Measurements from ENCODE around the gene SEMA4C.
"Not testable (repeated sequence)": the region's sequence is repeated elsewhere in the genome, so short reads cannot be mapped to it uniquely, and the experiment has no call there.

The SEMA4C gene

DNA sequence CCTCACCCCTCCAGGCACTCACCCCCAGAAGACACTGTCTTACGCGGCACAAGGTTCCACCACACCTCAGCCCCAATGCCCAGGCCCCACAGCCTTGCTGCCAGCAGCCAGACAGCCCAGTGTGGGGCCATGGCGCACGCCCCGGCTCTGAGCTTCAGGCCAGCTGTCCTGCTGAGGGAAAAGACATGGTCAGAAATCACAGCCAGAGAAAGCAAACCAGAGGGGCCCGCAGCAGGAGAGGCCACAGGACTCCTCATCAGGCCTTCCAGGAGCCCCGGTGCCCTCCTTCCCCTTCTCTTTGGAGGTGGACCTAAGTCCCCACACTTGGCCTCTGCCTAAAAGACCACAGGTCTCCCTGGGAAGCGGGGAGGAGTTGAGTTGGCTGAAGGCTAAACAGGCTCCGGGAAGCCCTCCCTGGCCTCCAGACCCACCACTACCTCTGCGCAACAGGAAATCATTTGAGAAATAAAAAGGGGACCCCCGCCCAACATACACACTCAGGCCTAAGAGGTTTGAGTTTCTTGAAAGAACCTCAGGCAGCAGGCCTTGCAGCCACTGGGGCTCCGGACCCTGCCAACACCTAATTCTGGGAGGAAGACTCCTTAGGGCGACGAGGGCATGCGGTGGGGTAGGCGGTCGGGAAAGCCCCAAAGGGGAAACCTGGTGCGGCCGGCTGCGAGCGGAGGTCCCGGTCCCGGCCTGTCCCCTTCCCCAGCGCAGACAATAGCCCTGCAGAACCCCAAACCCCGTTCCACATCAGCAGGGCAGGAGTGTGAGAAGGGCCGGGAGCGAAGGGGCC, 1.9 kb downstream of the SEMA4C start:
- peak overlapping the region; percentile 90 for H3K4me3 ChIP-seq (ENCODE audit: low read length)
- peaks cover 10% of the 10 kb centered on the region for H3K27me3 ChIP-seq (ENCODE audit: insufficient read depth, low read length)
- H3K27ac ChIP-seq (ENCODE audit: low read length) = peak overlapping the region; percentile 85
- H3K9me3 ChIP-seq (ENCODE audit: insufficient read depth, low read depth, low read length) = no peaks in the 10 kb centered on the region
- peaks cover 8% of the 10 kb centered on the region for H3K4me1 ChIP-seq (ENCODE audit: insufficient read depth, low read length)
- H3K36me3 ChIP-seq (ENCODE audit: insufficient read depth, low read depth, low read length) = peaks cover 48% of the 10 kb centered on the region
- peak overlapping the region; percentile 98 for H3K9ac ChIP-seq (ENCODE audit: low read depth, low read length)

DNA sequence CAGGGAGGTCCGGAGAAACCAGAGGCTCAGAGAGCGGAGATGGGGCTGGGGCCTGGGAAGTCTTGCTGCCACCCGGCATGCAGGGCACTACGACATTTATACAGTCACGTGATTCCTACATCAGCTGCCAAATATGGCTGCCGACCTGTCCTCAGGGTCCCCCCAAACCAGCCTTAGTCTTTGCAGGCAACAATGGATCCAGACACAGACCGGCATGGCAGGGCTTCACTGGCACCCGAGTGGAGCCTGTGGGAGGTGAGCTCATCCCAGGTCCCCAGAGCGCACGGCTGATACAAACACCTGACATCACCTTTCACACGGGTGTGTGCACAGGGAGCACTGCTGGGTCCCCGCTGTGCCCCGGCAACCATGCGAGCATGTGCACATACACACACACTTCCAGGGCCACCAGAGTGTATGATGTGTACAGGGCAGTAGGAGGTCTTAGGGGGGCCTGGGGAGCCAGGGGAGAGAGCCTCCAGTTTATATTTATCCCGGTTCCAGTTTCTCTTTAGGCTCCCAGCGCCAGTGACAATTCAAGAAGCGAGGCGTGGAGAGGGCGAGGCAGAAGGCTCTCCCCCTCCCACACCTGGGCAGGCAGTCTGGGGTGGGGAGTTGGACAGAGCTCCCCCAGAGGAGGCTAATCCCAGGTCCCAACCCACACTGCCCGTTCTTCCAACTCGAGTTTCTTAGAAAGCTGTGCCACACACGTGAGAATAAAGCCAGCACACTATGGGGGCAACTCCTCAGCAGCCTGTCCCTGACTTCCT, 2.7 kb downstream of the SEMA4C start:
- peaks cover 52% of the 10 kb centered on the region for H3K36me3 ChIP-seq (ENCODE audit: insufficient read depth, low read depth, low read length)
- H3K4me1 ChIP-seq (ENCODE audit: insufficient read depth, low read length) = peaks cover 8% of the 10 kb centered on the region
- peaks cover 10% of the 10 kb centered on the region for H3K27me3 ChIP-seq (ENCODE audit: insufficient read depth, low read length)
- H3K9ac ChIP-seq (ENCODE audit: low read depth, low read length) = peak overlapping the region; percentile 98; the same call in 1 of the 2 replicates
- peak overlapping the region; percentile 90 for H3K4me3 ChIP-seq (ENCODE audit: low read length)
- H3K27ac ChIP-seq (ENCODE audit: low read length) = no peak overlapping the region
- no peaks in the 10 kb centered on the region for H3K9me3 ChIP-seq (ENCODE audit: insufficient read depth, low read depth, low read length)

DNA sequence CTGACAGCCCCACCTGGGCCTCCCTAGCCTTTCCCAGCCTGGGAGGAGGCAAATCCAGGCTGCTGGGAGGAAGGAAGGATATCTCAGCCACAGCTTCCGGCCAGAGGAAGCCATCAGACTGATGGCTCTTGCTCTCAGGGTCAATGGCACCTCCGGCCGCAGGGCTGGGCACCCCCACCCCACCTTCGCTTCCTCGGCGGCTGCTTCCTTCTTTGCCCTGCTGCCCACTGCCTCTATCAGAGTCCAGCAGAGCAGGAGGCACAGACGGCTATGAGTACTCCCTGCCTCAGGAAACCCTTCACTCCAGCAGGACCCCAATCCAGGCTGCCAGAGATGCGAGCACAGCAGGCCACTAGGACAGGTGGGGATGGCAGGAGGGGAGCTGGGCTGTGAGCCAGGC, 3.3 kb downstream of the SEMA4C start:
- Histone ChIP-seq H3K4me3 (ENCODE audit: low read length) (no peak overlapping the region), H3K27me3 (ENCODE audit: insufficient read depth, low read length) (peaks cover 10% of the 10 kb centered on the region), H3K27ac (ENCODE audit: low read length) (no peak overlapping the region), H3K9me3 (ENCODE audit: insufficient read depth, low read depth, low read length) (no peaks in the 10 kb centered on the region), H3K4me1 (ENCODE audit: insufficient read depth, low read length) (peaks cover 8% of the 10 kb centered on the region), H3K36me3 (ENCODE audit: insufficient read depth, low read depth, low read length) (peaks cover 58% of the 10 kb centered on the region), H3K9ac (ENCODE audit: low read depth, low read length) (no peak overlapping the region)

DNA sequence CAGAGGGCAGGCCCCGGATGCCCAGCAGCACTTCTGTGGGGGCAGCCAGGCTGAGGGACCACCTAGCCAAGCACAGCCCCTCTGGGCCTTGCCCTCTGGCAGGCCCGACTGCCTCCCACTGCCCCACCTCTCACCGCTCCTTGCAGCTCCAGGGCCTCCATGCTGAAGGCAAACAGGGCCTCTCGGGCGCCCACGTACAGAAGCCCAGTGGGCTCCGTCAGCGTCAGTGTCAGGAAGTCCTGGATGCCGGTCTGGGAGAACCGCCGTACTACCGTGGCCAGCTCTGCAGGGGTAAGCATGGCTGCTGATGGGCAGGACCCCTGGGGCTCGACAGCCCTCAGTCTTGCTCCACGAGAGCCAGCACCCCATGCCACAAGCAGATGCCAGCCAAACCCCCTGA, 3.7 kb downstream of the SEMA4C start:
- H3K9me3 ChIP-seq (ENCODE audit: insufficient read depth, low read depth, low read length) = no peaks in the 10 kb centered on the region
- H3K4me1 ChIP-seq (ENCODE audit: insufficient read depth, low read length) = peaks cover 8% of the 10 kb centered on the region
- peaks cover 9% of the 10 kb centered on the region for H3K27me3 ChIP-seq (ENCODE audit: insufficient read depth, low read length)
- H3K9ac ChIP-seq (ENCODE audit: low read depth, low read length) = no peak overlapping the region
- no peak overlapping the region for H3K27ac ChIP-seq (ENCODE audit: low read length)
- no peak overlapping the region for H3K4me3 ChIP-seq (ENCODE audit: low read length)
- peaks cover 62% of the 10 kb centered on the region for H3K36me3 ChIP-seq (ENCODE audit: insufficient read depth, low read depth, low read length)

GRCh38 chr2:96865654-96866053, 4.2 kb downstream of the SEMA4C start:
- H3K4me3 ChIP-seq (ENCODE audit: low read length) = no peak overlapping the region
- peaks cover 6% of the 10 kb centered on the region for H3K4me1 ChIP-seq (ENCODE audit: insufficient read depth, low read length)
- peaks cover 67% of the 10 kb centered on the region for H3K36me3 ChIP-seq (ENCODE audit: insufficient read depth, low read depth, low read length)
- H3K27ac ChIP-seq (ENCODE audit: low read length) = no peak overlapping the region
- H3K9me3 ChIP-seq (ENCODE audit: insufficient read depth, low read depth, low read length) = no peaks in the 10 kb centered on the region
- H3K27me3 ChIP-seq (ENCODE audit: insufficient read depth, low read length) = peaks cover 4% of the 10 kb centered on the region
- H3K9ac ChIP-seq (ENCODE audit: low read depth, low read length) = no peak overlapping the region

DNA sequence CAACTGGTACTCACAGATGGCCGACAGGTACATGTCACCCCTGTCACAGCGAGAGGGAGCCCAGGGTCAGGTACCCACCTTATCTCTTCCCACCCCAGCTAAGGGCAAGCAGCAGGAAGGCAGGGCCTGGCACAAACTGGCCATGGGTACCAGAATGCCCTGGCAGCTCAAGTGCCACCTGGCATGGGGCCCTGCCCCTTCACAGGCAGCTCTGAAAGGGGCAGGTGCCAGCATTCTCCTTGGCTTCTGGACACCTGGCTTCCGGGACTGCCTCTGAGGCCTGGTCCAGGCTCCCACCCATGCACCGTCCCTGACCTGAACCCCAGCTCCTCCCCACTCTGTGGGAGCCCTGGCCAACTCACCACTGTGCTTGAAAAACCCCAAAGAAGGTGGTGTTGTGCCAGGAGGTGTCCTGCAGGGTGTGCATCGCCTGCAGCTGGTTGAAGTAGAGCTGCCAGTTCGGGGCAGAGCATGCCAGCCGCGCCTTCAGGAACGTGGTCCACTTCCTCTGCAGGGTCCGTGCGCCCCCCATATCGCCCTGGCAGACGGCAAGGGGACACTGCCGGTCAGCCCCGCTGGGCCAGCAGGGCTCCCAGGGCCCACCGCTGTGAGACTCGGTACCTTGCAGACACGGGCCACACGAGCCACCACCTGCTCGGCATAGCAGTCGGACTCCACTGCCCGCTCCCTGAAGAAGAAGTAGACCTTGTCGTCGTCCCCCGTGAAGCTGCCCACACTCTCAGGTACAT, 5.4 kb downstream of the SEMA4C start:
- peaks cover 4% of the 10 kb centered on the region for H3K4me1 ChIP-seq (ENCODE audit: insufficient read depth, low read length)
- H3K27me3 ChIP-seq (ENCODE audit: insufficient read depth, low read length) = no peaks in the 10 kb centered on the region
- H3K4me3 ChIP-seq (ENCODE audit: low read length) = no peak overlapping the region
- no peak overlapping the region for H3K9ac ChIP-seq (ENCODE audit: low read depth, low read length)
- H3K27ac ChIP-seq (ENCODE audit: low read length) = no peak overlapping the region
- no peaks in the 10 kb centered on the region for H3K9me3 ChIP-seq (ENCODE audit: insufficient read depth, low read depth, low read length)
- peaks cover 74% of the 10 kb centered on the region for H3K36me3 ChIP-seq (ENCODE audit: insufficient read depth, low read depth, low read length)

DNA sequence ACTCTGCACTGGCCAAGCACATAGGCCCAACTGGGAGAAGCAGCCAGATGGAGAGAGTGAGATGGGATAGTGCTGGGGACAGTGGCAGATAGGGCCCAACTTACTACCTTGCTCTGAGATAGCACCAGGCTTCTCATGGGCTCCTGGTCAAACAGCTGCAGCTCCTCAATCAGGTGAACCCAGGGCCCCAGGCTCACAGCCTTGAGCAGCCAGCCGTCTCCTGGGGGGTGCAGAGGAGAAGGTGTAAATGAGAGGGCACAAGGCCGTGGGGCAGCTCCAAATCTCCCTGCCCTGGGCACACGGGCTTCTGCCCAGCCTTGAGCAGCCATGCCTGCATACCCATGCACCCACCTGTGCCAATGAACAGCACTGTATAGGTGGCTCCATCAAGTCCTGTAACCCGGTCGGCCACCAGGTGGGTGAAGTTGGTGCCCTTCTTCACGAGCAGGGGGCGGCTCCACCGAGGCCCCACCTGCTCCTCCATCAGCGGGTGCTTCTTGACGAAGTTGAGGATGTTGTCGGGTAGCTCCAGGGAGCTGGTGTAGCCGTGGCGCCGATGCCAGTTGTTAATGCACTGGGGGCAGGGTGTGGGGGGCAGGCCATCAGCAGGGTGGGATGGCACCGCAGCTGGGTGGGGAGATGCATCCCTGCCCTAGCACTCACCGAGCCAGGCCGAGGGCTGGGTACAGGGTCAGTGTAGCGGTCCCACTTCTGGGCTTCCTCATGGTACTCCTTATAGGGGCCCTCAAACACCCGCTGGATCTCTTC, 6.1 kb downstream of the SEMA4C start:
- peaks cover 4% of the 10 kb centered on the region for H3K4me1 ChIP-seq (ENCODE audit: insufficient read depth, low read length)
- H3K27ac ChIP-seq (ENCODE audit: low read length) = no peak overlapping the region
- H3K9ac ChIP-seq (ENCODE audit: low read depth, low read length) = no peak overlapping the region
- no peaks in the 10 kb centered on the region for H3K9me3 ChIP-seq (ENCODE audit: insufficient read depth, low read depth, low read length)
- no peaks in the 10 kb centered on the region for H3K27me3 ChIP-seq (ENCODE audit: insufficient read depth, low read length)
- no peak overlapping the region for H3K4me3 ChIP-seq (ENCODE audit: low read length)
- H3K36me3 ChIP-seq (ENCODE audit: insufficient read depth, low read depth, low read length) = peaks cover 74% of the 10 kb centered on the region

- H3K27me3 ChIP-seq (ENCODE audit: insufficient read depth, low read length); H3K9me3 ChIP-seq (ENCODE audit: insufficient read depth, low read depth, low read length); H3K9ac ChIP-seq (ENCODE audit: low read depth, low read length); H3K27ac ChIP-seq (ENCODE audit: low read length); H3K4me3 ChIP-seq (ENCODE audit: low read length); H3K4me1 ChIP-seq (ENCODE audit: insufficient read depth, low read length): not testable (repeated sequence)
- peaks cover 74% of the 10 kb centered on the region for H3K36me3 ChIP-seq (ENCODE audit: insufficient read depth, low read depth, low read length)
These were observed 6.8 kb downstream of the SEMA4C start for GRCh38 chr2:96863056-96863455.

- no peaks in the 10 kb centered on the region for H3K9me3 ChIP-seq (ENCODE audit: insufficient read depth, low read depth, low read length)
- no peak overlapping the region for H3K27ac ChIP-seq (ENCODE audit: low read length)
- H3K4me1 ChIP-seq (ENCODE audit: insufficient read depth, low read length) = peaks cover 7% of the 10 kb centered on the region
- H3K4me3 ChIP-seq (ENCODE audit: low read length) = no peak overlapping the region
- no peak overlapping the region for H3K9ac ChIP-seq (ENCODE audit: low read depth, low read length)
- no peaks in the 10 kb centered on the region for H3K27me3 ChIP-seq (ENCODE audit: insufficient read depth, low read length)
- peaks cover 58% of the 10 kb centered on the region for H3K36me3 ChIP-seq (ENCODE audit: insufficient read depth, low read depth, low read length)
These were observed 8.8 kb downstream of the SEMA4C start for GRCh38 chr2:96861074-96861473.

- Histone ChIP-seq H3K27ac (ENCODE audit: low read length) (no peak overlapping the region), H3K4me1 (ENCODE audit: insufficient read depth, low read length) (peaks cover 7% of the 10 kb centered on the region), H3K36me3 (ENCODE audit: insufficient read depth, low read depth, low read length) (peaks cover 51% of the 10 kb centered on the region), H3K9me3 (ENCODE audit: insufficient read depth, low read depth, low read length) (no peaks in the 10 kb centered on the region), H3K9ac (ENCODE audit: low read depth, low read length) (no peak overlapping the region), H3K27me3 (ENCODE audit: insufficient read depth, low read length) (no peaks in the 10 kb centered on the region), H3K4me3 (ENCODE audit: low read length) (no peak overlapping the region)
These were observed 9.5 kb downstream of the SEMA4C start for GRCh38 chr2:96860065-96861029.
